ENCODE results near the gene PEDS1. TPM values are rescaled to one million over a fixed set of nuclear protein-coding genes. Genes with fewer than 3 reads are reported as not detected.

The PEDS1 gene
- total RNA-seq, 2 donors from 2014 or later = 34.5 to 54.8 TPM

- Histone ChIP-seq H3K4me1 (replicated peaks) (peaks cover 32% of the 10 kb centered on the region), H3K9me3 (no peaks in the 10 kb centered on the region), H3K36me3 (no peaks in the 10 kb centered on the region), H3K27me3 (replicated peaks; ENCODE audit: insufficient read depth) (no peaks in the 10 kb centered on the region), H3K27ac (peak overlapping the region; percentile 67 to 69), H3K4me3 (no peak overlapping the region)
- peak; percentile 67 for DNase-seq (ENCODE audit: low spot score)
- intact Hi-C loops (cut with DNase I) = no loop called here
- TF ChIP-seq, protein P1, sequence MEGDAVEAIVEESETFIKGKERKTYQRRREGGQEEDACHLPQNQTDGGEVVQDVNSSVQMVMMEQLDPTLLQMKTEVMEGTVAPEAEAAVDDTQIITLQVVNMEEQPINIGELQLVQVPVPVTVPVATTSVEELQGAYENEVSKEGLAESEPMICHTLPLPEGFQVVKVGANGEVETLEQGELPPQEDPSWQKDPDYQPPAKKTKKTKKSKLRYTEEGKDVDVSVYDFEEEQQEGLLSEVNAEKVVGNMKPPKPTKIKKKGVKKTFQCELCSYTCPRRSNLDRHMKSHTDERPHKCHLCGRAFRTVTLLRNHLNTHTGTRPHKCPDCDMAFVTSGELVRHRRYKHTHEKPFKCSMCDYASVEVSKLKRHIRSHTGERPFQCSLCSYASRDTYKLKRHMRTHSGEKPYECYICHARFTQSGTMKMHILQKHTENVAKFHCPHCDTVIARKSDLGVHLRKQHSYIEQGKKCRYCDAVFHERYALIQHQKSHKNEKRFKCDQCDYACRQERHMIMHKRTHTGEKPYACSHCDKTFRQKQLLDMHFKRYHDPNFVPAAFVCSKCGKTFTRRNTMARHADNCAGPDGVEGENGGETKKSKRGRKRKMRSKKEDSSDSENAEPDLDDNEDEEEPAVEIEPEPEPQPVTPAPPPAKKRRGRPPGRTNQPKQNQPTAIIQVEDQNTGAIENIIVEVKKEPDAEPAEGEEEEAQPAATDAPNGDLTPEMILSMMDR (IDR thresholded peaks at IDR 0.05) = no peak
- peak; percentile 20 for TF ChIP-seq POLR2A (IDR thresholded peaks at IDR 0.05)
- TF ChIP-seq POLR2AphosphoS5 (IDR thresholded peaks at IDR 0.05) = peak; percentile 81
- WGBS = 30% methylated on average over 4 of the region's 4 CpGs
Measured at GRCh38 chr20:50144362-50144761, 9.2 kb downstream of the PEDS1 start.

DNA sequence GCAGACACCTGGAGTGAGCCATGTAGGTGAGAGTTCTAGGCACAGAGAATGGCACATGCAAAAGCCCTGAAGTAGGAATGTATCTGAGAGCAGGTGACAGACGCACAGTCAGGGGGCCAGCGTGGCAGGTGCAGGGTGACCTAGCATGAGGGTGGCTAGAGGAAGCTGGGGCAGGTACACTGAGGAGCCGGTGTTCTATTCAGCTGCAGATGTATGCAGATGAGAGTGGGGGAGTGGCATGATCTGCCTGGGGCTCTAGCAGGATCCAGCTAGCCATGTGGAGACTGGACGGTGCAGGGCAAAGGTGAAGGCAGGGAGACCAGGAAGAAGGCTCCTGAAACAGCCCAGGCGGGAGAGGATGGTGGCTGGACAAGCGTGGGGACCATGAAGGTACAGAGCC lies 10.7 kb downstream of the PEDS1 start:
- DNase-seq (ENCODE audit: low spot score) = no peak
- intact Hi-C loops (cut with DNase I) = no loop called here
- WGBS = 82% methylated on average over 6 of the region's 6 CpGs
- TF ChIP-seq POLR2A (IDR thresholded peaks at IDR 0.05) (no peak), POLR2AphosphoS5 (IDR thresholded peaks at IDR 0.05) (no peak)
- TF ChIP-seq, protein P1 (IDR thresholded peaks at IDR 0.05) = no peak
- H3K27ac ChIP-seq = peak overlapping the region; percentile 42 to 67
- H3K4me3 ChIP-seq = no peak overlapping the region
- H3K4me1 ChIP-seq (replicated peaks) = peaks cover 33% of the 10 kb centered on the region
- H3K36me3 ChIP-seq = no peaks in the 10 kb centered on the region
- H3K9me3 ChIP-seq = no peaks in the 10 kb centered on the region
- H3K27me3 ChIP-seq (replicated peaks; ENCODE audit: insufficient read depth) = no peaks in the 10 kb centered on the region

GRCh38 chr20:50141811-50142561 lies 11.5 kb downstream of the PEDS1 start:
- H3K27ac ChIP-seq = peak overlapping the region; percentile 42 to 67
- intact Hi-C loops (cut with DNase I) = no loop called here
- 69% methylated on average over 12 of the region's 12 CpGs for WGBS

GRCh38 chr20:50141018-50141675 lies 12.4 kb downstream of the PEDS1 start:
- Histone ChIP-seq H3K4me3 (no peak overlapping the region), H3K36me3 (no peaks in the 10 kb centered on the region), H3K9me3 (no peaks in the 10 kb centered on the region), H3K27me3 (replicated peaks; ENCODE audit: insufficient read depth) (no peaks in the 10 kb centered on the region), H3K4me1 (replicated peaks) (peaks cover 28% of the 10 kb centered on the region), H3K27ac (peak overlapping the region; percentile 4 to 67)
- TF ChIP-seq POLR2AphosphoS5 (IDR thresholded peaks at IDR 0.05) = no peak
- TF ChIP-seq, protein P1 (IDR thresholded peaks at IDR 0.05) = no peak
- no peak for DNase-seq (ENCODE audit: low spot score)
- 77% methylated on average over 6 of the region's 6 CpGs for WGBS
- intact Hi-C loops (cut with DNase I) = no loop called here

More at GRCh38 chr20:50141811-50142561, 11.5 kb downstream of the PEDS1 start:
- TF ChIP-seq POLR2A (IDR thresholded peaks at IDR 0.05) = no peak
- TF ChIP-seq POLR2AphosphoS5 (IDR thresholded peaks at IDR 0.05) = peak; percentile 79
- Histone ChIP-seq H3K36me3 (no peaks in the 10 kb centered on the region), H3K27me3 (replicated peaks; ENCODE audit: insufficient read depth) (no peaks in the 10 kb centered on the region), H3K4me3 (no peak overlapping the region), H3K4me1 (replicated peaks) (peaks cover 33% of the 10 kb centered on the region), H3K9me3 (no peaks in the 10 kb centered on the region)
- peak; percentile 32 for DNase-seq (ENCODE audit: low spot score)

- Histone ChIP-seq H3K4me1 (replicated peaks) (peaks cover 28% of the 10 kb centered on the region), H3K27ac (no peak overlapping the region), H3K27me3 (replicated peaks; ENCODE audit: insufficient read depth) (no peaks in the 10 kb centered on the region), H3K9me3 (no peaks in the 10 kb centered on the region), H3K4me3 (no peak overlapping the region), H3K36me3 (no peaks in the 10 kb centered on the region)
- TF ChIP-seq POLR2A (IDR thresholded peaks at IDR 0.05) (no peak), POLR2AphosphoS5 (IDR thresholded peaks at IDR 0.05) (no peak)
- TF ChIP-seq, protein P1 (IDR thresholded peaks at IDR 0.05) = no peak
- WGBS = 77% methylated on average over 11 of the region's 11 CpGs
- no peak for DNase-seq (ENCODE audit: low spot score)
- intact Hi-C loops (cut with DNase I) = no loop called here
Measured at GRCh38 chr20:50140339-50140859, 13.1 kb downstream of the PEDS1 start.
